A549 (cell line): Measurements from ENCODE around the gene EFTUD2.

Experiments
- BHLHE40 ChIP-seq: IDR thresholded peaks from 2 replicates; pipeline ENCODE4 v1.6.1; 2012; ENCODE audit warnings: low read depth, low read length, inconsistent platforms
- CBX2 ChIP-seq: fragments of 200-600 bp; sonication (generic); IDR thresholded peaks from 2 replicates; pipeline ENCODE4 v1.6.1; 2016; ENCODE audit warnings: low read depth, mild to moderate bottlenecking, borderline replicate concordance
- EP300 ChIP-seq, 2 experiments: fragments of >200 bp; sonication (Bioruptor Twin); formaldehyde crosslinking; IDR thresholded peaks; 2 replicates in 1 of 2; 3 replicates in 1 of 2; pipeline ENCODE4 v1.6.1; 2016 to 2017
- FOSL2 ChIP-seq, 2 experiments: fragments of 450-650 bp in 1 of 2; fragments of >200 bp in 1 of 2; sonication (Bioruptor Twin) in 1 of 2; formaldehyde crosslinking; IDR thresholded peaks; 2 replicates each; pipeline versions ENCODE4 v1.5.0 to v1.6.1; 2016 to 2020; ENCODE audit warnings: mild to moderate bottlenecking in 1 of 2, moderate library complexity in 1 of 2
- MAFK ChIP-seq: fragments of 450-650 bp; IDR thresholded peaks from 2 replicates; pipeline ENCODE4 v1.6.1; 2014; ENCODE audit not compliant: partially characterized antibody
- MAX ChIP-seq: IDR thresholded peaks from 2 replicates; pipeline ENCODE4 v1.6.1; 2012
- POLR2A ChIP-seq: IDR thresholded peaks from 2 replicates; pipeline ENCODE4 v1.6.1; 2012; ENCODE audit warnings: mild to moderate bottlenecking, low read length
- RAD21 ChIP-seq, 2 experiments: fragments of >200 bp in 1 of 2; sonication (Bioruptor Twin) in 1 of 2; formaldehyde crosslinking in 1 of 2; IDR thresholded peaks in 1 of 2; conservative IDR thresholded peaks in 1 of 2; 2 replicates in 1 of 2; 3 replicates in 1 of 2; pipeline ENCODE4 v1.6.1; 2012 to 2018; ENCODE audit warnings: inconsistent platforms in 1 of 2
- SMC3 ChIP-seq: fragments of >200 bp; sonication (Bioruptor Twin); formaldehyde crosslinking; IDR thresholded peaks from 3 replicates; pipeline ENCODE4 v1.6.1; 2018; ENCODE audit warnings: inconsistent platforms
- ZSCAN20 ChIP-seq: fragments of 250-450 bp; sonication (Bioruptor Pico); IDR thresholded peaks from 2 replicates; pipeline ENCODE4 v1.8.0; 2022; ENCODE audit warnings: mild to moderate bottlenecking, moderate library complexity
- TF ChIP-seq, protein P1 (sequence below): fragments of >200 bp; sonication (Bioruptor Twin); formaldehyde crosslinking; IDR thresholded peaks from 3 replicates; pipeline ENCODE4 v1.5.1; 2016

GRCh38 chr17:44920565-44920940 lies 21.3 kb upstream of the EFTUD2 start:
- TF ChIP-seq MAX (no peak), POLR2A (no peak), RAD21 (conservative IDR thresholded peaks at IDR 0.05 in 1 of 2, IDR thresholded peaks at IDR 0.05 in 1 of 2) (no peak), BHLHE40 (no peak), MAFK (no peak), EP300 (IDR thresholded peaks at IDR 0.05) (no peak), FOSL2 (IDR thresholded peaks at IDR 0.05) (no peak), FOSL2 (CRISPR knock-in tag; IDR thresholded peaks at IDR 0.05) (no peak), SMC3 (no peak), ZSCAN20 (CRISPR knock-in tag) (no peak), CBX2 (no peak)
- TF ChIP-seq, protein P1, sequence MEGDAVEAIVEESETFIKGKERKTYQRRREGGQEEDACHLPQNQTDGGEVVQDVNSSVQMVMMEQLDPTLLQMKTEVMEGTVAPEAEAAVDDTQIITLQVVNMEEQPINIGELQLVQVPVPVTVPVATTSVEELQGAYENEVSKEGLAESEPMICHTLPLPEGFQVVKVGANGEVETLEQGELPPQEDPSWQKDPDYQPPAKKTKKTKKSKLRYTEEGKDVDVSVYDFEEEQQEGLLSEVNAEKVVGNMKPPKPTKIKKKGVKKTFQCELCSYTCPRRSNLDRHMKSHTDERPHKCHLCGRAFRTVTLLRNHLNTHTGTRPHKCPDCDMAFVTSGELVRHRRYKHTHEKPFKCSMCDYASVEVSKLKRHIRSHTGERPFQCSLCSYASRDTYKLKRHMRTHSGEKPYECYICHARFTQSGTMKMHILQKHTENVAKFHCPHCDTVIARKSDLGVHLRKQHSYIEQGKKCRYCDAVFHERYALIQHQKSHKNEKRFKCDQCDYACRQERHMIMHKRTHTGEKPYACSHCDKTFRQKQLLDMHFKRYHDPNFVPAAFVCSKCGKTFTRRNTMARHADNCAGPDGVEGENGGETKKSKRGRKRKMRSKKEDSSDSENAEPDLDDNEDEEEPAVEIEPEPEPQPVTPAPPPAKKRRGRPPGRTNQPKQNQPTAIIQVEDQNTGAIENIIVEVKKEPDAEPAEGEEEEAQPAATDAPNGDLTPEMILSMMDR: no peak
